K562 (cell line): Measurements from ENCODE around the gene CHAT. TPM values are rescaled to one million over a fixed set of nuclear protein-coding genes. Genes with fewer than 3 reads are reported as not detected.

Experiments
- ATAC-seq: fragments of 200-7000 bp; cut with Tn5 transposase; 3 replicates; pipeline ENCODE4 v1.9.1; 2020; ENCODE audit warnings: moderate library complexity
- BruUV-seq: library from RNA; stranded (reverse); fragments of 400-500 nt; replicated peaks from 2 replicates; lab custom pipeline; 2021; lab: Mats Ljungman, UMichigan
- CTCF ChIA-PET: fragments of 300-600 bp; formaldehyde crosslinking; extraction: SDS; loops from one replicate; lab custom pipeline; 2021; ENCODE audit warnings: low intra/inter-chr PET ratio; lab: Yijun Ruan, JAX
- POLR2A ChIA-PET: fragments of 300-600, 350-650 bp; sonication (Branson Sonifier 250); formaldehyde crosslinking; extraction: SDS; loops from one replicate; lab custom pipeline; 2021; ENCODE audit warnings: antibody characterized with exemption, inconsistent platforms; lab: Yijun Ruan, JAX
- DNase-seq, 4 experiments: peaks; one replicate each; pipeline versions ENCODE4 v3.0.0 to v3.0.0-alpha.2; 2011 to 2018; ENCODE audit warnings: low spot score in 3 of 4, mixed read lengths in 3 of 4; ENCODE audit errors: extremely low read depth in 1 of 4
- FAIRE-seq: peaks from 2 replicates; lab custom pipeline; 2011; peaks lifted over from hg19 to GRCh38; lab: Jason Lieb, UNC
- H2AFZ ChIP-seq: 2 replicates; pipeline ENCODE4 v1.6.0; 2011; ENCODE audit warnings: low read depth, low read length, control low read depth, inconsistent platforms
- H3K27ac ChIP-seq: fragments of 200-600 bp; 3 replicates; pipeline ENCODE4 v1.8.0; 2011; ENCODE audit warnings: low read depth, mild to moderate bottlenecking, control low read depth, inconsistent platforms, low read length, moderate library complexity, mixed read lengths; ENCODE audit errors: extremely low read depth
- H3K27me3 ChIP-seq, 2 experiments: fragments of 300-600 bp in 1 of 2; 2 replicates in 1 of 2; 3 replicates in 1 of 2; pipeline versions ENCODE4 v1.6.0 to v1.8.0; 2011; ENCODE audit warnings: inconsistent platforms in 2 of 2, low read length in 2 of 2, mild to moderate bottlenecking in 1 of 2, mixed read lengths in 1 of 2, moderate library complexity in 1 of 2; ENCODE audit not compliant: control insufficient read depth in 2 of 2, insufficient read depth in 2 of 2
- H3K36me3 ChIP-seq: fragments of 300-600 bp; 3 replicates; pipeline ENCODE4 v1.8.0; 2011; ENCODE audit warnings: mild to moderate bottlenecking, low read length, inconsistent platforms; ENCODE audit not compliant: control insufficient read depth, insufficient read depth
- H3K4me1 ChIP-seq, 2 experiments: fragments of 200-600 bp in 1 of 2; replicated peaks in 1 of 2; 2 replicates in 1 of 2; 3 replicates in 1 of 2; pipeline versions ENCODE4 v1.5.1 to v1.8.0; 2011; ENCODE audit warnings: inconsistent platforms in 2 of 2, low read length in 2 of 2, mild to moderate bottlenecking in 1 of 2, mixed read lengths in 1 of 2, moderate library complexity in 1 of 2; ENCODE audit not compliant: control insufficient read depth in 2 of 2, insufficient read depth in 2 of 2
- H3K4me2 ChIP-seq: 2 replicates; pipeline ENCODE4 v1.6.1; 2011; ENCODE audit warnings: low read length, control low read depth, inconsistent platforms, mixed read lengths; ENCODE audit not compliant: insufficient read depth
- H3K4me3 ChIP-seq: fragments of 200-600 bp; sonication (generic), shearing (Covaris generic); 2 replicates; pipeline ENCODE4 v1.5.1; 2016; ENCODE audit warnings: control low read depth, inconsistent platforms
- H3K79me2 ChIP-seq: fragments of 200-600 bp; 3 replicates; pipeline ENCODE4 v1.8.0; 2011; ENCODE audit warnings: low read length, inconsistent platforms; ENCODE audit not compliant: control insufficient read depth, insufficient read depth
- H3K9ac ChIP-seq, 2 experiments: 2 replicates each; pipeline versions ENCODE4 v1.6.0 to v1.6.1; 2011; ENCODE audit warnings: low read depth in 2 of 2, low read length in 2 of 2, control low read depth in 1 of 2, inconsistent platforms in 1 of 2, mild to moderate bottlenecking in 1 of 2, mixed read lengths in 1 of 2; ENCODE audit not compliant: insufficient read depth in 1 of 2
- H3K9me1 ChIP-seq: one replicate; pipeline ENCODE4 v1.6.0; 2011; ENCODE audit warnings: inconsistent platforms, mild to moderate bottlenecking, low read length, moderate library complexity; ENCODE audit not compliant: control insufficient read depth, insufficient read depth
- H3K9me3 ChIP-seq: replicated peaks from 2 replicates; pipeline ENCODE4 v1.5.1; 2011; ENCODE audit warnings: low read depth, low read length, inconsistent platforms; ENCODE audit not compliant: control insufficient read depth, insufficient read depth
- H4K20me1 ChIP-seq: replicated peaks from 2 replicates; pipeline ENCODE4 v1.6.1; 2011; ENCODE audit warnings: low read length, inconsistent platforms, mixed read lengths; ENCODE audit not compliant: control insufficient read depth, insufficient read depth
- ARID3B ChIP-seq: fragments of 250-450 bp; sonication (Bioruptor Pico); IDR thresholded peaks from 2 replicates; pipeline ENCODE4 v1.4.0; 2020; ENCODE audit warnings: borderline replicate concordance
- DNMT1 ChIP-seq: fragments of 450-650 bp; IDR thresholded peaks from 2 replicates; pipeline ENCODE4 v1.6.1; 2016; ENCODE audit warnings: antibody characterized with exemption, mild to moderate bottlenecking
- IFI16 ChIP-seq: fragments of 250-450 bp; sonication (Bioruptor Pico); IDR thresholded peaks from 2 replicates; pipeline ENCODE4 v2.1.2; 2022; ENCODE audit warnings: mild to moderate bottlenecking, inconsistent platforms
- KDM2B ChIP-seq: fragments of 250-450 bp; sonication (Bioruptor Pico); IDR thresholded peaks from 2 replicates; pipeline ENCODE4 v1.8.0; 2021; ENCODE audit warnings: mild to moderate bottlenecking, moderate library complexity
- KDM5B ChIP-seq: fragments of 200-600 bp; sonication (generic); IDR thresholded peaks from 2 replicates; pipeline ENCODE4 v1.6.1; 2012; ENCODE audit warnings: low read depth, mild to moderate bottlenecking, moderate library complexity, low read length, control low read depth, inconsistent platforms; ENCODE audit not compliant: insufficient replicate concordance
- MYNN ChIP-seq, 2 experiments: sonication (generic); formaldehyde crosslinking in 1 of 2; IDR thresholded peaks; 2 replicates each; pipeline versions ENCODE4 v1.5.0 to v1.6.1; 2016 to 2020; ENCODE audit warnings: antibody characterized with exemption in 1 of 2, missing genetic modification reagents in 1 of 2
- POLR3G ChIP-seq: IDR thresholded peaks from 2 replicates; pipeline ENCODE4 v1.6.1; 2011; ENCODE audit not compliant: insufficient read length, insufficient replicate concordance; ENCODE audit errors: extremely low read depth
- RCOR1 ChIP-seq, 2 experiments: IDR thresholded peaks; 2 replicates each; pipeline ENCODE4 v1.6.1; 2012; ENCODE audit warnings: low read depth in 2 of 2, low read length in 2 of 2, borderline replicate concordance in 1 of 2, improper control_type of control experiment in 1 of 2
- SIN3A ChIP-seq, 2 experiments: fragments of 150-350 bp in 1 of 2; IDR thresholded peaks; 2 replicates each; pipeline ENCODE4 v1.6.1; 2011 to 2016; ENCODE audit warnings: borderline replicate concordance in 2 of 2, low read depth in 2 of 2, low read length in 2 of 2, mild to moderate bottlenecking in 2 of 2, moderate library complexity in 2 of 2; ENCODE audit not compliant: control insufficient read depth in 1 of 2
- SPI1 ChIP-seq: IDR thresholded peaks from 2 replicates; pipeline ENCODE4 v1.6.1; 2011; ENCODE audit warnings: low read depth, low read length, control low read depth, borderline replicate concordance
- TBP ChIP-seq: optimal IDR thresholded peaks from 2 replicates; pipeline ENCODE3; 2011; ENCODE audit warnings: low read depth, low read length, improper control_type of control experiment
- THRB ChIP-seq: fragments of 450-650 bp; formaldehyde crosslinking; conservative IDR thresholded peaks from 2 replicates; pipeline ENCODE4 v1.4.0; 2022; ENCODE audit warnings: mild to moderate bottlenecking, missing genetic modification characterization
- ZNF436 ChIP-seq: fragments of 250-450, 450-650 bp; sonication (Bioruptor Pico); formaldehyde crosslinking; IDR thresholded peaks from 2 replicates; pipeline ENCODE4 v1.7.0; 2020; ENCODE audit warnings: mild to moderate bottlenecking
- WGBS: fragments of 100-300 bp; shearing (Covaris generic); methylation state at CpG from one replicate; pipeline ENCODE4 v1.1.6; 2016; ENCODE audit warnings: low coverage, mixed read lengths; ENCODE audit not compliant: insufficient coverage; ENCODE audit errors: missing lambda C conversion rate; 5-methylcytosine and 5-hydroxymethylcytosine counted together
- in situ Hi-C: fragments of 300-500 bp; cut with MboI; formaldehyde crosslinking; loops from 4 replicates; pipeline ENCODE4 v1.15.0; 2018; ENCODE audit warnings: inconsistent platforms, mixed read lengths
- intact Hi-C: fragments of 100-400 bp; cut with micrococcal nuclease; formaldehyde crosslinking; loops from 2 replicates; pipeline ENCODE4 v1.14.2; 2022
- polyA plus RNA-seq, 8 experiments: library from polyadenylated mRNA; depleted of rRNA in 4 of 8; stranded (reverse) in 5 of 8; unstranded in 3 of 8; fragments of >200 nt; fragmentation: Nextera tagmentation in 2 of 8; fragmentation: Illumina TruSeq in 1 of 8; extraction: Ambion mirVana in 2 of 8; extraction: Trizol in 1 of 8; gene quantifications; 2 replicates each; pipeline versions ENCODE4 v1.2.1 to v1.2.3, GENCODE V29; 2011 to 2014; ENCODE audit warnings: inconsistent platforms in 1 of 8, missing spikeins in 1 of 8
- total RNA-seq, 7 experiments: library from RNA; depleted of rRNA in 6 of 7; stranded (reverse); fragments of >200 nt in 6 of 7; fragmentation: Illumina TruSeq in 2 of 7; extraction: Trizol in 2 of 7; gene quantifications; 2 replicates each; pipeline versions ENCODE4 v1.2.1 to v1.2.3, GENCODE V29; 2011 to 2021; ENCODE audit warnings: low replicate concordance in 1 of 7
- TF ChIP-seq, protein P1 (sequence below): fragments of 450-650 bp; IDR thresholded peaks from 2 replicates; pipeline ENCODE4 v1.6.1; 2016; ENCODE audit warnings: missing biosample characterization, missing genetic modification characterization
- TF ChIP-seq, protein P2 (sequence below): fragments of 250-450 bp; sonication (Bioruptor Pico); IDR thresholded peaks from 2 replicates; pipeline ENCODE4 v1.5.0; 2021

CHAT gene
- total and polyA plus RNA-seq, 9 of the 15 experiments (the other 6 are each of a cell fraction or from before 2014, with no cell fraction given), result not detected

- Histone ChIP-seq H4K20me1 (no peaks in the 10 kb centered on the region), H2AFZ (no peak overlapping the region), H3K79me2 (no peaks in the 10 kb centered on the region), H3K27ac (no peak overlapping the region), H3K36me3 (no peaks in the 10 kb centered on the region), H3K4me1 (peaks cover 0 to 4% of the 10 kb centered on the region in 2 experiments; a peak in 2 of 5 replicates), H3K9me1 (no peaks in the 10 kb centered on the region), H3K4me2 (no peak overlapping the region), H3K9me3 (no peaks in the 10 kb centered on the region), H3K27me3 (peaks cover 5 to 17% of the 10 kb centered on the region in 2 experiments; a peak in 2 of 5 replicates), H3K9ac (no peak overlapping the region), H3K4me3 (no peak overlapping the region)
- FAIRE-seq (no peak), ATAC-seq (no peak), DNase-seq (no peak)
- TF ChIP-seq MYNN (IDR thresholded peaks at IDR 0.05) (no peak), MYNN (CRISPR knock-in tag; IDR thresholded peaks at IDR 0.05) (no peak), ZNF436 (CRISPR knock-in tag) (no peak), ARID3B (CRISPR knock-in tag) (no peak), KDM2B (CRISPR knock-in tag) (no peak), TBP (no peak), THRB (CRISPR knock-in tag) (no peak), IFI16 (CRISPR knock-in tag) (no peak), SPI1 (no peak), KDM5B (no peak), DNMT1 (no peak), POLR3G (no peak), RCOR1 (IDR thresholded peaks at IDR 0.05; ENCODE audit: borderline replicate concordance in 1 of 2, low read depth in 2 of 2, low read length in 2 of 2) (no peak), SIN3A (IDR thresholded peaks at IDR 0.05; ENCODE audit: borderline replicate concordance in 2 of 2, control insufficient read depth in 1 of 2, low read depth in 2 of 2, low read length in 2 of 2) (no peak)
- TF ChIP-seq, protein P1, sequence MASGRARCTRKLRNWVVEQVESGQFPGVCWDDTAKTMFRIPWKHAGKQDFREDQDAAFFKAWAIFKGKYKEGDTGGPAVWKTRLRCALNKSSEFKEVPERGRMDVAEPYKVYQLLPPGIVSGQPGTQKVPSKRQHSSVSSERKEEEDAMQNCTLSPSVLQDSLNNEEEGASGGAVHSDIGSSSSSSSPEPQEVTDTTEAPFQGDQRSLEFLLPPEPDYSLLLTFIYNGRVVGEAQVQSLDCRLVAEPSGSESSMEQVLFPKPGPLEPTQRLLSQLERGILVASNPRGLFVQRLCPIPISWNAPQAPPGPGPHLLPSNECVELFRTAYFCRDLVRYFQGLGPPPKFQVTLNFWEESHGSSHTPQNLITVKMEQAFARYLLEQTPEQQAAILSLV (tag), result no peak
- TF ChIP-seq, protein P2, sequence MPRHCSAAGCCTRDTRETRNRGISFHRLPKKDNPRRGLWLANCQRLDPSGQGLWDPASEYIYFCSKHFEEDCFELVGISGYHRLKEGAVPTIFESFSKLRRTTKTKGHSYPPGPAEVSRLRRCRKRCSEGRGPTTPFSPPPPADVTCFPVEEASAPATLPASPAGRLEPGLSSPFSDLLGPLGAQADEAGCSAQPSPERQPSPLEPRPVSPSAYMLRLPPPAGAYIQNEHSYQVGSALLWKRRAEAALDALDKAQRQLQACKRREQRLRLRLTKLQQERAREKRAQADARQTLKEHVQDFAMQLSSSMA (CRISPR knock-in tag), result no peak
- in situ Hi-C loops, result loop anchor here (25.0 kb wide), 1 partner anchor 660 kb away; no protein-coding TSS in a partner anchor
- ChIA-PET POLR2A (no interaction called here), CTCF (no interaction called here)
- BruUV-seq, result no TSS peak
- intact Hi-C loops, result no loop called here
- 0% methylated on average over 2 of the region's 2 CpGs for WGBS
Measured at GRCh38 chr10:49577182-49577925, 36.5 kb upstream of the CHAT start.
